Testis (tissue), 3 donors: ENCODE results near the gene CCDC116. TPM values are rescaled to one million over a fixed set of nuclear protein-coding genes. Genes with fewer than 3 reads are reported as not detected.

ENCODE experiments used
- DNase-seq: peaks from one replicate; pipeline ENCODE4 v3.0.0-alpha.2; 2019
- H3K27ac ChIP-seq, 2 donors: fragments of 200-600 bp; sonication (generic); one replicate each; pipeline ENCODE4 v1.5.1; 2019
- H3K27me3 ChIP-seq: fragments of 200-600 bp; sonication (generic); one replicate; pipeline ENCODE4 v1.5.1; 2019
- H3K36me3 ChIP-seq: fragments of 200-600 bp; sonication (generic); one replicate; pipeline ENCODE4 v1.5.1; 2017; ENCODE audit warnings: low read depth; ENCODE audit errors: missing control alignments
- H3K4me1 ChIP-seq: fragments of 200-600 bp; sonication (generic); one replicate; pipeline ENCODE4 v1.5.1; 2019
- H3K4me3 ChIP-seq, 2 donors: fragments of 200-600 bp; sonication (generic); one replicate each; pipeline ENCODE4 v1.5.1; 2017 to 2019
- H3K9me3 ChIP-seq: fragments of 200-600 bp; sonication (generic); one replicate; pipeline ENCODE4 v1.5.1; 2017
- POLR2A ChIP-seq: fragments of 450-650 bp; IDR thresholded peaks from one replicate; pipeline ENCODE4 v1.6.1; 2017; ENCODE audit warnings: antibody characterized with exemption, mild to moderate bottlenecking, moderate library complexity
- WGBS, 2 donors: methylation state at CpG; one replicate each; pipeline ENCODE4 v1.1.5; 2018; 5-methylcytosine and 5-hydroxymethylcytosine counted together
- intact Hi-C: fragments of 100-400 bp; cut with DNase I; formaldehyde crosslinking; loops from one replicate; pipeline ENCODE4 v1.15.1; 2023; ENCODE audit warnings: low total_unique reads
- polyA plus RNA-seq: library from polyadenylated mRNA; stranded (reverse); fragments of 350-450 nt; fragmentation: Illumina TruSeq; extraction: RNeasy Lipid Tissue Mini Kit (QIAGEN cat#74804); gene quantifications from one replicate; pipeline ENCODE4 v1.2.3, GENCODE V29; 2014; ENCODE audit warnings: low read depth, low replicate concordance; ENCODE audit not compliant: insufficient read depth
- total RNA-seq, 2 donors: library from RNA; depleted of rRNA; stranded (reverse); fragments of >200 nt; gene quantifications; one replicate each; pipeline ENCODE4 v1.2.3, GENCODE V29; 2016
- TF ChIP-seq, protein P1 (sequence below), 3 experiments: fragments of 450-650 bp in 2 of 3; fragments of 200-600 bp in 1 of 3; sonication (generic) in 1 of 3; IDR thresholded peaks; one replicate each; pipeline ENCODE4 v1.5.1; 2016 to 2019; ENCODE audit warnings: antibody characterized with exemption in 3 of 3, mild to moderate bottlenecking in 2 of 3, moderate library complexity in 1 of 3

Gene CCDC116
- total and polyA plus RNA-seq, 3 donors from 2014 or later: 16.0 to 54.0 (median 28.6) TPM

GRCh38 chr22:21646608-21647590 is 14.3 kb downstream of the CCDC116 start:
- H3K27me3 ChIP-seq: no peaks in the 10 kb centered on the region
- intact Hi-C loops: no loop called here
- peak; percentile 92 for DNase-seq
- no peak overlapping the region for H3K4me3 ChIP-seq
- H3K4me1 ChIP-seq: peaks cover 14% of the 10 kb centered on the region
- 50 to 54% methylated on average over 13 to 14 of the region's 14 CpGs for WGBS, 2 donors
- no peak overlapping the region for H3K27ac ChIP-seq
- no peaks in the 10 kb centered on the region for H3K9me3 ChIP-seq
- TF ChIP-seq, protein P1, sequence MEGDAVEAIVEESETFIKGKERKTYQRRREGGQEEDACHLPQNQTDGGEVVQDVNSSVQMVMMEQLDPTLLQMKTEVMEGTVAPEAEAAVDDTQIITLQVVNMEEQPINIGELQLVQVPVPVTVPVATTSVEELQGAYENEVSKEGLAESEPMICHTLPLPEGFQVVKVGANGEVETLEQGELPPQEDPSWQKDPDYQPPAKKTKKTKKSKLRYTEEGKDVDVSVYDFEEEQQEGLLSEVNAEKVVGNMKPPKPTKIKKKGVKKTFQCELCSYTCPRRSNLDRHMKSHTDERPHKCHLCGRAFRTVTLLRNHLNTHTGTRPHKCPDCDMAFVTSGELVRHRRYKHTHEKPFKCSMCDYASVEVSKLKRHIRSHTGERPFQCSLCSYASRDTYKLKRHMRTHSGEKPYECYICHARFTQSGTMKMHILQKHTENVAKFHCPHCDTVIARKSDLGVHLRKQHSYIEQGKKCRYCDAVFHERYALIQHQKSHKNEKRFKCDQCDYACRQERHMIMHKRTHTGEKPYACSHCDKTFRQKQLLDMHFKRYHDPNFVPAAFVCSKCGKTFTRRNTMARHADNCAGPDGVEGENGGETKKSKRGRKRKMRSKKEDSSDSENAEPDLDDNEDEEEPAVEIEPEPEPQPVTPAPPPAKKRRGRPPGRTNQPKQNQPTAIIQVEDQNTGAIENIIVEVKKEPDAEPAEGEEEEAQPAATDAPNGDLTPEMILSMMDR (IDR thresholded peaks at IDR 0.05): peak; percentile 66 to 81 (median 76)
- TF ChIP-seq POLR2A: no peak
- no peaks in the 10 kb centered on the region for H3K36me3 ChIP-seq

- H3K27ac ChIP-seq: no peak overlapping the region
- no peaks in the 10 kb centered on the region for H3K36me3 ChIP-seq
- DNase-seq: no peak
- H3K27me3 ChIP-seq: no peaks in the 10 kb centered on the region
- peaks cover 13% of the 10 kb centered on the region for H3K4me1 ChIP-seq
- WGBS, 2 donors: 90 to 93% methylated on average over 7 of the region's 7 CpGs
- H3K9me3 ChIP-seq: no peaks in the 10 kb centered on the region
- H3K4me3 ChIP-seq: no peak overlapping the region
- intact Hi-C loops: no loop called here
- TF ChIP-seq, protein P1 (IDR thresholded peaks at IDR 0.05): no peak
- TF ChIP-seq POLR2A: no peak
These were observed 17.7 kb downstream of the CCDC116 start for GRCh38 chr22:21650280-21650679.

- H3K27ac ChIP-seq: no peak overlapping the region
- intact Hi-C loops: no loop called here
- H3K27me3 ChIP-seq: no peaks in the 10 kb centered on the region
- no peaks in the 10 kb centered on the region for H3K36me3 ChIP-seq
- TF ChIP-seq, protein P1 (IDR thresholded peaks at IDR 0.05): no peak
- TF ChIP-seq POLR2A: no peak
- H3K4me1 ChIP-seq: peaks cover 13% of the 10 kb centered on the region
- H3K4me3 ChIP-seq: peak overlapping the region in 1 of 2 donors; percentile 60
- WGBS, 2 donors: 18 to 20% methylated on average over 6 of the region's 6 CpGs
- H3K9me3 ChIP-seq: no peaks in the 10 kb centered on the region
- DNase-seq: no peak
These were observed 18.4 kb downstream of the CCDC116 start for GRCh38 chr22:21650823-21651520.

DNA sequence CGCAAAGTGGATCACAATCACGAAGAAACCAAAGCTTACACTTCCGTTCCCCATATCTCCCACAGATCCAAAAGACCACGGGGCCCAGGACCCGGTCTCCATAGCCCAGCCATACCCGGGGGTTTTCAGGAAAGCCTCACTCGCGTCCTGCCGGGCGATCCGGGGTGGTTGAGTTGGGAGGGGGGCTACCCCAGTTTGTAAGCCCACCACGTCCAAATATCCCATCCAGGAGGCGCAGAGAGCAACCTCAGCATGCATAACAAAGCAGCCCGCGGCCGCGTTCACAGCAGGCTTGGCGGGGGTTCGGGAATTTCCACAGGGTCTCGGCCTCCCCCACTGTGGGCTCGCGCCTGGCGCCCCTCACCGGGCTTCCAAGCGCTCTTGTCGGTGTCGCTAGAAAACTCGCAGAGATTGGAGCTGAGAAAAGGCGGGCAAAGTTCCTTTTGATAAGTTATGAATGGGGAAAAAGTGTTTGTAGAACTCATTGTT is 19.0 kb downstream of the CCDC116 start:
- H3K27ac ChIP-seq: no peak overlapping the region

More for the DNA sequence above, 19.0 kb downstream of the CCDC116 start:
- Histone ChIP-seq H3K9me3 (no peaks in the 10 kb centered on the region), H3K27me3 (no peaks in the 10 kb centered on the region), H3K36me3 (no peaks in the 10 kb centered on the region), H3K4me3 (peak overlapping the region; percentile 44 to 60), H3K4me1 (peaks cover 13% of the 10 kb centered on the region)
- no peak for TF ChIP-seq POLR2A
- TF ChIP-seq, protein P1 (IDR thresholded peaks at IDR 0.05): no peak
- no peak for DNase-seq
- WGBS, 2 donors: 1% methylated on average over 29 of the region's 29 CpGs
- intact Hi-C loops: no loop called here
